Astrocyte (in vitro differentiated cells and primary cell): ENCODE results near the gene NCOR2. TPM values are rescaled to one million over a fixed set of nuclear protein-coding genes. Genes with fewer than 3 reads are reported as not detected.

Source experiments
- DNase-seq: peaks from one replicate; pipeline ENCODE4 v3.0.0-alpha.2; 2010; ENCODE audit warnings: low read depth
- FAIRE-seq: peaks from 2 replicates; lab custom pipeline; 2011; peaks lifted over from hg19 to GRCh38; lab: Jason Lieb, UNC
- H2AFZ ChIP-seq: 2 replicates; pipeline ENCODE4 v1.6.0; 2012; ENCODE audit warnings: low read depth, low read length, inconsistent platforms
- H3K27ac ChIP-seq: 2 replicates; pipeline ENCODE4 v1.5.1; 2011; ENCODE audit warnings: low read depth, low read length, inconsistent platforms
- H3K27me3 ChIP-seq: 2 replicates; pipeline ENCODE4 v1.6.0; 2011; ENCODE audit warnings: low read length, inconsistent platforms; ENCODE audit not compliant: insufficient read depth
- H3K36me3 ChIP-seq: 2 replicates; pipeline ENCODE4 v1.5.1; 2011; ENCODE audit warnings: low read length, inconsistent platforms; ENCODE audit not compliant: insufficient read depth
- H3K4me1 ChIP-seq: 2 replicates; pipeline ENCODE4 v1.5.1; 2011; ENCODE audit warnings: low read length, inconsistent platforms; ENCODE audit not compliant: insufficient read depth
- H3K4me2 ChIP-seq: 2 replicates; pipeline ENCODE4 v1.6.0; 2012; ENCODE audit warnings: low read length, inconsistent platforms
- H3K4me3 ChIP-seq: 2 replicates; pipeline ENCODE4 v1.5.1; 2011; ENCODE audit warnings: low read depth, mild to moderate bottlenecking, low read length, inconsistent platforms; ENCODE audit not compliant: insufficient read depth
- H3K79me2 ChIP-seq: 2 replicates; pipeline ENCODE4 v1.6.0; 2012; ENCODE audit warnings: mild to moderate bottlenecking, low read length, inconsistent platforms; ENCODE audit not compliant: insufficient read depth
- H3K9ac ChIP-seq: 2 replicates; pipeline ENCODE4 v1.6.0; 2012; ENCODE audit warnings: mild to moderate bottlenecking, low read length, inconsistent platforms
- H3K9me3 ChIP-seq: 2 replicates; pipeline ENCODE4 v1.5.1; 2012; ENCODE audit warnings: low read depth, mild to moderate bottlenecking, low read length, inconsistent platforms; ENCODE audit not compliant: insufficient read depth
- H4K20me1 ChIP-seq: 2 replicates; pipeline ENCODE4 v1.6.0; 2012; ENCODE audit warnings: low read length, inconsistent platforms; ENCODE audit not compliant: insufficient read depth
- H3K27ac Mint-ChIP-seq: one replicate; pipeline ENCODE4 v1.8.0; 2021; ENCODE audit warnings: mild to moderate bottlenecking, mixed read lengths; ENCODE audit not compliant: unreplicated experiment
- H3K27me3 Mint-ChIP-seq: one replicate; pipeline ENCODE4 v1.8.0; 2021; ENCODE audit warnings: low read depth, mixed read lengths; ENCODE audit not compliant: unreplicated experiment
- H3K36me3 Mint-ChIP-seq: one replicate; pipeline ENCODE4 v1.8.0; 2021; ENCODE audit warnings: low read depth, mixed read lengths; ENCODE audit not compliant: unreplicated experiment
- H3K4me1 Mint-ChIP-seq: one replicate; pipeline ENCODE4 v1.8.0; 2021; ENCODE audit warnings: low read depth, mixed read lengths; ENCODE audit not compliant: unreplicated experiment
- H3K4me3 Mint-ChIP-seq: one replicate; pipeline ENCODE4 v1.8.0; 2021; ENCODE audit warnings: mild to moderate bottlenecking, moderate library complexity, mixed read lengths; ENCODE audit not compliant: unreplicated experiment
- H3K9me3 Mint-ChIP-seq: one replicate; pipeline ENCODE4 v1.8.0; 2021; ENCODE audit warnings: mild to moderate bottlenecking, mixed read lengths; ENCODE audit not compliant: unreplicated experiment
- EZH2 ChIP-seq: IDR thresholded peaks from 2 replicates; pipeline ENCODE4 v1.6.1; 2012; ENCODE audit warnings: mild to moderate bottlenecking, low read length, inconsistent platforms; ENCODE audit not compliant: insufficient read depth
- total RNA-seq: library from RNA; stranded (reverse); gene quantifications from 2 replicates; pipeline ENCODE4 v1.2.1, GENCODE V29; 2021
- TF ChIP-seq, protein P1 (sequence below): IDR thresholded peaks from 2 replicates; pipeline ENCODE4 v1.5.1; 2011; ENCODE audit warnings: low read depth, mild to moderate bottlenecking, inconsistent platforms, low read length, moderate library complexity; ENCODE audit not compliant: insufficient read depth

NCOR2 gene
- total RNA-seq, 1 donor from 2014 or later, result 425 TPM

DNA sequence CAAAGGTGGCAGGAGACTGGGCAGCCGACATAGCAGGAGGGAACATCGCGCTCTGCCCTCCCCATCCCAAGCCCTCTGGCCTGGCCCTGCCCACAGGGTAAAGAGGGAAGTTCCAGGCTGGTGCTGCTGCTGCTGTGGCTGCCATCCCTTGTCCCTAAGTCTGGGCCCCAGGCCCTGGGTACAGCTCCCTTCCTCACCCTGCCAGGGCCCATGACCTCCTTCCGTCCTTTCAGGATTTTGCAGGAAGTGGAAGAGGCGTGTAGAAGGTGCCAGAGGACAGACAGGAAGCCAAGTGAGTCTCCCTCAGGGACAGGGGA lies 14.7 kb upstream of the NCOR2 start:
- Mint-ChIP-seq H3K27ac (no peak overlapping the region), H3K36me3 (peaks cover 10% of the 10 kb centered on the region), H3K27me3 (peaks cover under 1% of the 10 kb centered on the region), H3K9me3 (peaks cover 29% of the 10 kb centered on the region), H3K4me1 (no peaks in the 10 kb centered on the region), H3K4me3 (no peak overlapping the region)
- Histone ChIP-seq H3K4me1 (peaks cover 10% of the 10 kb centered on the region), H3K27me3 (no peaks in the 10 kb centered on the region), H3K79me2 (no peaks in the 10 kb centered on the region), H3K9me3 (peaks cover 16% of the 10 kb centered on the region), H3K4me3 (no peak overlapping the region), H4K20me1 (no peaks in the 10 kb centered on the region), H3K27ac (no peak overlapping the region), H3K9ac (no peak overlapping the region), H2AFZ (peak overlapping the region; percentile 47), H3K4me2 (no peak overlapping the region), H3K36me3 (no peaks in the 10 kb centered on the region)
- DNase-seq (no peak), FAIRE-seq (no peak)
- TF ChIP-seq, protein P1, sequence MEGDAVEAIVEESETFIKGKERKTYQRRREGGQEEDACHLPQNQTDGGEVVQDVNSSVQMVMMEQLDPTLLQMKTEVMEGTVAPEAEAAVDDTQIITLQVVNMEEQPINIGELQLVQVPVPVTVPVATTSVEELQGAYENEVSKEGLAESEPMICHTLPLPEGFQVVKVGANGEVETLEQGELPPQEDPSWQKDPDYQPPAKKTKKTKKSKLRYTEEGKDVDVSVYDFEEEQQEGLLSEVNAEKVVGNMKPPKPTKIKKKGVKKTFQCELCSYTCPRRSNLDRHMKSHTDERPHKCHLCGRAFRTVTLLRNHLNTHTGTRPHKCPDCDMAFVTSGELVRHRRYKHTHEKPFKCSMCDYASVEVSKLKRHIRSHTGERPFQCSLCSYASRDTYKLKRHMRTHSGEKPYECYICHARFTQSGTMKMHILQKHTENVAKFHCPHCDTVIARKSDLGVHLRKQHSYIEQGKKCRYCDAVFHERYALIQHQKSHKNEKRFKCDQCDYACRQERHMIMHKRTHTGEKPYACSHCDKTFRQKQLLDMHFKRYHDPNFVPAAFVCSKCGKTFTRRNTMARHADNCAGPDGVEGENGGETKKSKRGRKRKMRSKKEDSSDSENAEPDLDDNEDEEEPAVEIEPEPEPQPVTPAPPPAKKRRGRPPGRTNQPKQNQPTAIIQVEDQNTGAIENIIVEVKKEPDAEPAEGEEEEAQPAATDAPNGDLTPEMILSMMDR, result no peak
- TF ChIP-seq EZH2, result no peak

DNA sequence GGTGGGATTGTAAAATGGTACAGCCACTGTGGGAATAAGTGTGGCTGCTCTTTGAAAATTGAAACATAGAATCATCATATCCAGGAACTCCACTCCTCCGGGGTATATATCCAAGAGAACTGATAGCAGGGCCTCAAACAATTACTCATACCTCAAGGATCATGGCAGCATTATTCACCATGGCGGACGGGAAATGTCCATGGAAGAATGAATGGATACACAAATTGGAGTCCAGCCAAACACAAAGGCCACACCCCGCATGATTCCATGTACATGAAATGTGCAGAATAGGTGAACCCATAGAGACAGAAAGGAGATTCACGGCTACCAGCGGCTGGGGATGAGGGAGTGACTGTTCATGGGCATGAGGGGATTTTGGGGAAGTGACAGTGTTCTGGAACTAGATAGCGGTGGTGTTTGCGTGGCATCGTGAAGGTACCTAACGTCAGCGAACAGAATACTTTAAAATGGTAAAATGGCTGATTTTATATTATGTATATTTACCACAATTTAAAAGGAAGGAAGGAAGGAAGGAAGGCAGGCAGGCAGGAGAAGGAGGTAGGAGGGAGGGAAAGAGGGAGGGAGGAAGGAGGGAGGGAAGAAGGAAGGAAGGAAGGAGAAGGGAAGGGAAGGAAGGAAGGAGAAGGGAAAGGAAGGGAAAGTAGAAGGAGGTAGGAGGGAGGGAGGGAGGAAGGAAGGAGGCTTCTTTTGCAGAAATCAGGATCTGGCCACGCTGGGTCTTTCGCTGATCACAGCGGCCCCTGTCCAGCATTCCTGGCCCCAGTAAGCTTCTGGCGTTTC lies 14.1 kb upstream of the NCOR2 start:
- DNase-seq (peak; percentile 76), FAIRE-seq (peak; percentile 5)
- TF ChIP-seq EZH2, result no peak
- TF ChIP-seq, protein P1, result no peak
- no peak overlapping the region for H3K9ac ChIP-seq
- no peak overlapping the region for H3K27ac ChIP-seq
- no peak overlapping the region for H3K4me3 Mint-ChIP-seq
- H2AFZ ChIP-seq, result peak overlapping the region; percentile 47
- peaks cover 34% of the 10 kb centered on the region for H3K9me3 Mint-ChIP-seq
- no peak overlapping the region for H3K4me3 ChIP-seq
- H3K9me3 ChIP-seq, result peaks cover 21% of the 10 kb centered on the region
- H3K27me3 ChIP-seq, result no peaks in the 10 kb centered on the region
- no peaks in the 10 kb centered on the region for H3K36me3 ChIP-seq
- H3K27me3 Mint-ChIP-seq, result peaks cover 2% of the 10 kb centered on the region
- H3K79me2 ChIP-seq, result no peaks in the 10 kb centered on the region
- H3K27ac Mint-ChIP-seq, result no peak overlapping the region
- H3K36me3 Mint-ChIP-seq, result peaks cover 10% of the 10 kb centered on the region
- peaks cover 10% of the 10 kb centered on the region for H3K4me1 ChIP-seq
- H3K4me1 Mint-ChIP-seq, result no peaks in the 10 kb centered on the region
- H4K20me1 ChIP-seq, result no peaks in the 10 kb centered on the region
- H3K4me2 ChIP-seq, result peak overlapping the region; percentile 21

DNA sequence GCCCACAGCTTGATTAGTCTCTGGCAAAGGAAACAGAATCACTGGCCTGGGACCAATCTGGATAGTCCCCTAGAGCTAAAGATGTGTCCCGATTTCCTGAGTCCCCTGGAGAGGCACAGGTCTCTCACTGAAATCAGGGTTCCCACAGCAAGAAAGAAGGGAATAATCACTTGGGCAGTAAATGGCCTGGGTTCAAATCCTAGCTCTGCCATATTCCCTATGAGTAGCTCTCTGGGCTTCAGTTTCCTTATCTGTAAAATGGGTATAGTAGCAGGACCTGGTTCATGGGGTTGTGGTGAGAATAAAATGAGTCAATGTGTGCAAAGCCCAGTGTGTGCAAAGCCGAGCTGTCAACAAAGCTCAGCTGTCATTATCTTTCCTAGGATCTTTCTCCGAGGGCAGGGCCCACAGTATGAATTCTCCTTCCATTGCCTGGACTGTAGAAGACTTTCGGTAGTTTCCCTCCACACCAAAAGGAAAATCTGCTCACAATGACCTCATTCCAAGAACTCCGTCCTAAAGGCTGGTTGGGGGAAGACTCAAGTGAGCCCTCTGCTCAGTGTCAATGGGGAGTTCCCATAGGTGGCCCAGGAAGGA lies 12.6 kb upstream of the NCOR2 start:
- Histone ChIP-seq H3K36me3 (no peaks in the 10 kb centered on the region), H3K9ac (no peak overlapping the region), H3K9me3 (peaks cover 22% of the 10 kb centered on the region), H3K79me2 (no peaks in the 10 kb centered on the region), H3K27ac (no peak overlapping the region), H3K27me3 (no peaks in the 10 kb centered on the region), H4K20me1 (no peaks in the 10 kb centered on the region), H2AFZ (no peak overlapping the region), H3K4me2 (no peak overlapping the region), H3K4me3 (no peak overlapping the region), H3K4me1 (peaks cover 10% of the 10 kb centered on the region)
- Mint-ChIP-seq H3K27me3 (peaks cover 10% of the 10 kb centered on the region), H3K27ac (no peak overlapping the region), H3K36me3 (peaks cover 10% of the 10 kb centered on the region), H3K9me3 (peaks cover 34% of the 10 kb centered on the region), H3K4me1 (no peaks in the 10 kb centered on the region), H3K4me3 (no peak overlapping the region)
- TF ChIP-seq, protein P1, result no peak
- TF ChIP-seq EZH2, result no peak
- DNase-seq, result no peak
- no peak for FAIRE-seq
